CD4-positive, alpha-beta T cell treated with Interleukin-12 subunit alpha and Interleukin-12 subunit beta, for 1 hour (primary cell): Measurements from ENCODE around the gene VPS33B.
"Not testable (repeated sequence)": the region's sequence is repeated elsewhere in the genome, so short reads cannot be mapped to it uniquely, and the experiment has no call there.

ENCODE experiments used
- DNase-seq: peaks from one replicate; pipeline ENCODE4 v3.0.0-alpha.2; 2020

Gene VPS33B

GRCh38 chr15:91027677-91028076, 5.3 kb upstream of the VPS33B start:
- no peak for DNase-seq

GRCh38 chr15:91023720-91024119, 1.3 kb upstream of the VPS33B start:
- no peak for DNase-seq

GRCh38 chr15:91022832-91023129, 387 bp upstream of the VPS33B start:
- no peak for DNase-seq

GRCh38 chr15:91021516-91022074, 799 bp downstream of the VPS33B start:
- DNase-seq, result no peak

GRCh38 chr15:91018158-91018557, 4.2 kb downstream of the VPS33B start:
- no peak for DNase-seq

GRCh38 chr15:91017716-91018115, 4.7 kb downstream of the VPS33B start:
- no peak for DNase-seq

GRCh38 chr15:91013701-91014100, 8.7 kb downstream of the VPS33B start:
- DNase-seq, result not testable (repeated sequence)

- DNase-seq, result no peak
Observed at GRCh38 chr15:91007266-91007665, 15.1 kb downstream of the VPS33B start.

GRCh38 chr15:91001209-91001608, 21.2 kb downstream of the VPS33B start:
- no peak for DNase-seq

- DNase-seq, result no peak
Observed at GRCh38 chr15:90998737-90999136, 23.7 kb downstream of the VPS33B start.

GRCh38 chr15:90994417-90995311, 27.7 kb downstream of the VPS33B start, which contains the start of gene PRC1:
PRC1 (minus strand) TSS chr15:90994535; CDS start chr15:90994417, 118 bp downstream.
- DNase-seq, result peak; percentile 97

- peak; percentile 18 for DNase-seq
Observed at GRCh38 chr15:90994059-90994416, 28.4 kb downstream of the VPS33B start.

GRCh38 chr15:90991587-90992285, 30.7 kb downstream of the VPS33B start:
- no peak for DNase-seq

- DNase-seq, result no peak
Observed at GRCh38 chr15:90990446-90990845, 31.9 kb downstream of the VPS33B start.

- peak; percentile 11 for DNase-seq
Observed at GRCh38 chr15:90989040-90989768, 33.2 kb downstream of the VPS33B start.

- no peak for DNase-seq
Observed at GRCh38 chr15:90988296-90988695, 34.1 kb downstream of the VPS33B start.

GRCh38 chr15:90987561-90988141, 34.7 kb downstream of the VPS33B start:
- DNase-seq, result no peak

GRCh38 chr15:90986790-90987507, 35.4 kb downstream of the VPS33B start:
- no peak for DNase-seq

GRCh38 chr15:90982135-90982534, 40.3 kb downstream of the VPS33B start:
- DNase-seq, result no peak

- DNase-seq, result no peak
Observed at GRCh38 chr15:90981681-90982080, 40.7 kb downstream of the VPS33B start.

- DNase-seq, result no peak
Observed at GRCh38 chr15:90979582-90979981, 42.8 kb downstream of the VPS33B start.

GRCh38 chr15:90974216-90974615, 48.2 kb downstream of the VPS33B start:
- no peak for DNase-seq
